NB4 (cell line): ENCODE measurements around the gene PSME1.

Source experiments
- CTCF ChIP-seq: IDR thresholded peaks from one replicate; pipeline ENCODE4 v1.5.1; 2012; ENCODE audit warnings: low read depth, low read length
- MYC ChIP-seq: IDR thresholded peaks from 2 replicates; pipeline ENCODE4 v1.6.1; 2011; ENCODE audit warnings: low read depth, low read length
- POLR2A ChIP-seq: IDR thresholded peaks from 2 replicates; pipeline ENCODE4 v1.6.1; 2011; ENCODE audit warnings: mild to moderate bottlenecking; ENCODE audit not compliant: insufficient read length; ENCODE audit errors: extremely low read depth

DNA sequence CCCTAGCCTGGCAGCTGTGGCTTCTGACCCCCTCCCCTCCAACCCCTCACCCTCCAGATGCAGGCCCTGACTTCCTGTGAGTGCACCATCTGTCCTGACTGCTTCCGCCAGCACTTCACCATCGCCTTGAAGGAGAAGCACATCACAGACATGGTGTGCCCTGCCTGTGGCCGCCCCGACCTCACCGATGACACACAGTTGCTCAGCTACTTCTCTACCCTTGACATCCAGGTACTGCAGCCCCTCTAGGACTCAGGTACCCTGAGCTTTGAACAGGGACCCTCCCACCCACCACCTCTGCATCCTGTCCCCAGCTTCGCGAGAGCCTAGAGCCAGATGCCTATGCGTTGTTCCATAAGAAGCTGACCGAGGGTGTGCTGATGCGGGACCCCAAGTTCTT lies 19.1 kb downstream of the PSME1 start:
- TF ChIP-seq CTCF (no peak), POLR2A (no peak), MYC (no peak)
